HG03097 (cell line): ENCODE measurements around the gene ZMYND8.
A peak's percentile ranks its signal among the peaks of the same experiment; 100 is the strongest.
"Not testable (repeated sequence)": the region's sequence is repeated elsewhere in the genome, so short reads cannot be mapped to it uniquely, and the experiment has no call there.

Experiments
- ATAC-seq: cut with Tn5 transposase; IDR thresholded peaks from one replicate; pipeline ENCODE4 v1.9.1; 2021; ENCODE audit not compliant: unreplicated experiment, low FRiP score

The ZMYND8 gene

GRCh38 chr20:47373206-47373733 is 16.8 kb upstream of the ZMYND8 start:
- ATAC-seq: no peak

DNA sequence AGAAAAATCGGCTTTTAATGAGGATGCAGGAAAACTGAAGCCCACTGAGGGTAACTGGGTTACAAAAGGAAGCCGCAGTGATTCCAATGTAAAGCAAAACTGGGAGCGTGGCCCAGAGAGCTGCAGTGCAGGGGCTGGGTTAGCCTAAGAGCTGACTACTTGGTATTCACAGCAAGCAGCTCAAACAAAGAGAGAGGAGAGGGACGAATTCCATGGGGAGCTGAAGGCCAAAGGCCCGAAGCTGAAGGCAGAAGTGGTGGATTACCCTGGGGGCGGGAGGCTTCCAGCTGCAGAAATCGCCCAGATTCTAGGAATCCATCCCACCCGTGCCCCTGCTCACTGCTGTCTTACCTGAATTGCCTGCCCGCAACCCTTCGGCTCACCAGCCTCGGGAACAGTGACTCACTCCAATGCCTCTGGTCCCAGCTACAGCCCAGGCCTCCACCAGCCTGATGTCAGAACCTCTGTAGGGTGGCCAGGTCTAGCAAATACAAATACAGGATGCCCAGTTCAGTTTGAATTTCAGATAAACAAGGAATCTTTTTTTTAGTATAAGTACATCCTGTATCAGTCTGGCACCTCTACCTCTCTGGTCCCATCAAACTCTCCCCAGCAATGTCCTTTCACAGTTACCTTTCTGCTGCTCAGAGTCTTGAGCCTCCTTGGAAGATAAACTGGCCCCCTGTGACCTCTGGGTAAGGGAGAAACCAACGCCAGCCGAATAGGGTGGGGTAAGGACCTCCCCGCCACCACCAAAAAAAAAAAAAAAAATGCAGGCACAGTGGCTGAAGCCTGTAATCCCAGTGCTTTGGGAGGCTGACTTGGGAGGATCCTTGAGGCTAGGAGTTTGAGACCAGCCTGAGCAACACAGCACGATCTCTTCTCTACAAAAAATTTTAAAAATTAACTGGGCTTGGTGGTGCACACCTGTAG is 14.6 kb upstream of the ZMYND8 start:
- no peak for ATAC-seq

DNA sequence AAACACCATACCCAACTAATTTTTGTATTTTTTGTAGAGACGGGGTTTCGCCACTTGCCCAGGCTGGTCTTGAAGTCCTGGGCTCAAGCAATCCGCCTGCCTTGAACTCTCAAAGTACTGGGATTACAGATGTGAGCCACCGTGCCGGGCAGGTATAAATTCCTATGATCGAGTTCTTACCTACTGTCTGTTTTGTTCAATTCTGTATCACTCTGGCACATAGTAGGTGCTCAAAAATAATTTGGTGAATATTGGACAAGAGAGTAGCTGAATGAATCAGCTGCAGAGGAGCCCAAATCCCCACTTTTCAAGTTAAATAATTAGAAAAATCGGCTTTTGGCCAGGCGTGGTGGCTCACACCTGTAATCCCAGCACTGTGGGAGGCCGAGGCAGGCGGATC is 13.7 kb upstream of the ZMYND8 start:
- no peak for ATAC-seq

DNA sequence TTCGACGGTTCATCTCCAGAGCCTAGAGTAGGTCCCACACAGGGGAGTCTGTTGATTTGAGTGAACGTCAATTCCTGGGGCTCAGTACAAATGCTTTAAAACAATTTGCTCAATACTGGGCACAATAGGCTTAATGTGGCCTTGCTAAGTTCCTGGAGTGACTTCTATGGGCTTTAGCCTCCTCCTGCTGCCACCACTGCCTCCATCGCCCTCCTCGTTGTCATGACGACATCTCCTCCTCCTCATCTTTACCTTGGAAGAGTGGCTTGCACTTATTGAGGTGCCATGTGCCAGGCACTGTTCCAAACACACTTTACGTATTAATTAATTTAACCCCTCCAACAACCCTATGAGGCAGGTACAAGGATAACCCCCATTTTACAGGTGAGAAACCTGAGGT is 11.8 kb upstream of the ZMYND8 start:
- no peak for ATAC-seq

DNA sequence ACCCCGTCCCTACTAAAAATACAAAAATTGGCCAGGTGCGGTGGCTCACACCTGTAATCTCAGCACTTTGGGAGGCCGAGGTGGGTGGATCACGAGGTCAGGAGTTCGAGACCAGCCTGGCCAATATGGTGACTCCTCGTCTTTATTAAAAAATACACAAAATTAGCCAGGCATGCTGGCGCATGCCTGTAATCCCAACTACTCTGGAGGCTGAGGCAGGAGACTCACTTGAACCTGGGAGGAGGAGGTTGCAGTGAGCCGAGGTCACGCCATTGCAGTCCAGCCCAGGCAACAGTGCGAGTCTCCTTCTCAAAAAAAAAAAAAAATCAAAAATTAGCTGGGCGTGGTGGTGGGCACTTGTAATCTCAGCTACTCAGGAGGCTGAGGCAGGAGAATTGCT is 9.8 kb upstream of the ZMYND8 start:
- not testable (repeated sequence) for ATAC-seq

GRCh38 chr20:47365023-47365764 is 8.7 kb upstream of the ZMYND8 start:
- no peak for ATAC-seq

GRCh38 chr20:47362361-47363219 is 6.1 kb upstream of the ZMYND8 start:
- no peak for ATAC-seq

- ATAC-seq: no peak
Observed at GRCh38 chr20:47361057-47361915, 4.8 kb upstream of the ZMYND8 start.

- ATAC-seq: no peak
Observed at GRCh38 chr20:47360297-47361056, 4.0 kb upstream of the ZMYND8 start.

DNA sequence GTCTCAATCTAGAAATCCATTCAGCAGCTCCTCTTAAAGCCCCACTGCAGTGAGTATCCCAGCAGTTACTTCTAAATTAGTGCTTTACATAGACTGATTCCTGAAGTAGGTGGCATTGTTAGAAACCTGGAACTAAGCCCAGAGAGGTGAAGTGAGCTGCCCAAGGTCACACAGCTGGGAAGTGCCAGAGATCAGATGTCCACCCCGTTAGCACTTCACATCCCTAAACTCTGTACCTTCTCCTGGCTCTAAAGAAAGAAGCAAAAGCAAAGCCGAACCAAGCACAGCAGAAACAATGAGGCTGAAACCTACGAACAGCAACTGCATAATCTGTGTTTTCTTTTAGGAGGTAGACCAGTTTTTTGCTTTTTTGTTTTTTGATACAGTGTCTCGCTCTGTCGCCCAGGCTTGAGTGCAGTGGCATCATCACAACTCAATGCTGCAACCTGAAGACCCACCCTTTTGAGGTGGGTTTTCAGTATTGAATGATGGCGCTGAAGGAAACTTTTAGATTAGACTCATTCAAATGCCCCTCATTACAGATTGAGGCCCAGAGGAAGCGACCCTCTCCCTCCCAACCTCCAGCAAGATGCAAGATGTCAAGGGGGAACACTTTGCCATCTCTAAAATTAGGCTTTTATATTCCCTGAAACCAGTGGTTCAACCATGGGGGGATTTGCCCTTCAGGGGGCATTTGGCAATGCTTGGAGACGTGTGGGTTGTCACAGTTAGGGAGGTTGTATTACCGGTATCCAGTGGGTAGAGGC is 3.2 kb upstream of the ZMYND8 start:
- ATAC-seq: no peak

GRCh38 chr20:47358672-47359529 is 2.4 kb upstream of the ZMYND8 start:
- ATAC-seq: no peak

- ATAC-seq: no peak
Observed at GRCh38 chr20:47358039-47358671, 1.7 kb upstream of the ZMYND8 start.

GRCh38 chr20:47357296-47358038 is 968 bp upstream of the ZMYND8 start:
- ATAC-seq: peak; percentile 47

GRCh38 chr20:47356220-47356525 is 326 bp downstream of the ZMYND8 start:
- no peak for ATAC-seq

- no peak for ATAC-seq
Observed at GRCh38 chr20:47355489-47356219, 845 bp downstream of the ZMYND8 start.
